ENCODE results near the gene GJD4. TPM values are rescaled to one million over a fixed set of nuclear protein-coding genes. Genes with fewer than 3 reads are reported as not detected.

GJD4 gene
- total and polyA plus RNA-seq, 4 donors: not detected

DNA sequence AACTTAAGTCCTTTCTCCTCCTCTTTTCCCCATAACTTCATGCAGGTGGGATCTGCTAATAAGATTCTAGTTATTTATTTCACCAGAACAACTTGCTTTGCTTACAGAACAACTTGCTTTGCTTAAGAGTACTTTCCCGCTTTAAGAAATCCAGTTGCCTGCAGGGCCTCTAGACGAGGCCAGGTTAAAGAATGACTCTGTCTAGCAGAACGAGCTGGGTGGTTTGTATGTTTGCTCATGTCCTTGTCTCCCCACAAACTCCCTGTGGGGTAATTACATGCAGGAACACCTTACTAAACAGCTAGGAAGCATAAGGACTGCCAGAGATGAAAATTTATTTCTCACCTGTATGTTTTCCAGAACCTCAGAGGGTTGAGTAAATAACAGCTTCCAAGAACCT lies 45.8 kb downstream of the GJD4 start:
- Histone ChIP-seq H3K9ac (ENCODE audit: low read depth in 1 of 2, low read length in 2 of 2) (no peak overlapping the region), H3K27me3 (ENCODE audit: control insufficient read depth in 4 of 4, insufficient read depth in 4 of 4, low read length in 3 of 4) (no peaks in the 10 kb centered on the region), H3K9me3 (ENCODE audit: control insufficient read depth in 4 of 4, low read length in 3 of 4) (no peaks in the 10 kb centered on the region), H3K36me3 (ENCODE audit: control insufficient read depth in 4 of 4, insufficient read depth in 3 of 4, low read depth in 1 of 4, low read length in 3 of 4) (no peaks in the 10 kb centered on the region), H3K27ac (ENCODE audit: low read depth in 1 of 2, low read length in 2 of 2) (no peak overlapping the region), H3K4me1 (ENCODE audit: control insufficient read depth in 4 of 4, insufficient read depth in 4 of 4, low read length in 3 of 4) (no peaks in the 10 kb centered on the region), H3K4me3 (ENCODE audit: low read depth in 1 of 3, low read length in 3 of 3) (no peak overlapping the region)
- TF ChIP-seq SP1 (IDR thresholded peaks at IDR 0.05) (no peak), RXRA (IDR thresholded peaks at IDR 0.05) (no peak), HNF4A (conservative IDR thresholded peaks at IDR 0.05) (no peak), REST (IDR thresholded peaks at IDR 0.05) (no peak), GABPA (IDR thresholded peaks at IDR 0.05 in 1 of 2, conservative IDR thresholded peaks at IDR 0.05 in 1 of 2) (no peak), RAD21 (IDR thresholded peaks at IDR 0.05) (no peak), FOXA2 (IDR thresholded peaks at IDR 0.05) (no peak)
- TF ChIP-seq, protein P1, sequence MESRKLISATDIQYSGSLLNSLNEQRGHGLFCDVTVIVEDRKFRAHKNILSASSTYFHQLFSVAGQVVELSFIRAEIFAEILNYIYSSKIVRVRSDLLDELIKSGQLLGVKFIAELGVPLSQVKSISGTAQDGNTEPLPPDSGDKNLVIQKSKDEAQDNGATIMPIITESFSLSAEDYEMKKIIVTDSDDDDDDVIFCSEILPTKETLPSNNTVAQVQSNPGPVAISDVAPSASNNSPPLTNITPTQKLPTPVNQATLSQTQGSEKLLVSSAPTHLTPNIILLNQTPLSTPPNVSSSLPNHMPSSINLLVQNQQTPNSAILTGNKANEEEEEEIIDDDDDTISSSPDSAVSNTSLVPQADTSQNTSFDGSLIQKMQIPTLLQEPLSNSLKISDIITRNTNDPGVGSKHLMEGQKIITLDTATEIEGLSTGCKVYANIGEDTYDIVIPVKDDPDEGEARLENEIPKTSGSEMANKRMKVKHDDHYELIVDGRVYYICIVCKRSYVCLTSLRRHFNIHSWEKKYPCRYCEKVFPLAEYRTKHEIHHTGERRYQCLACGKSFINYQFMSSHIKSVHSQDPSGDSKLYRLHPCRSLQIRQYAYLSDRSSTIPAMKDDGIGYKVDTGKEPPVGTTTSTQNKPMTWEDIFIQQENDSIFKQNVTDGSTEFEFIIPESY (IDR thresholded peaks at IDR 0.05): no peak
- no peak for DNase-seq (ENCODE audit: low spot score)
- whole genome bisulfite sequencing: 75% methylated on average over 3 of the region's 3 CpGs

- H3K9me3 ChIP-seq (ENCODE audit: control insufficient read depth in 4 of 4, low read length in 3 of 4): no peaks in the 10 kb centered on the region
- H3K27ac ChIP-seq (ENCODE audit: low read depth in 1 of 2, low read length in 2 of 2): no peak overlapping the region
- no peaks in the 10 kb centered on the region for H3K4me1 ChIP-seq (ENCODE audit: control insufficient read depth in 4 of 4, insufficient read depth in 4 of 4, low read length in 3 of 4)
- TF ChIP-seq CTCF (IDR thresholded peaks at IDR 0.05; ENCODE audit: low read depth, low read length, missing input control) (no peak), HNF4A (conservative IDR thresholded peaks at IDR 0.05) (no peak), FOXA2 (IDR thresholded peaks at IDR 0.05) (no peak), GABPA (IDR thresholded peaks at IDR 0.05 in 1 of 2, conservative IDR thresholded peaks at IDR 0.05 in 1 of 2) (no peak), FOXA1 (IDR thresholded peaks at IDR 0.05) (no peak), EGR1 (IDR thresholded peaks at IDR 0.05; ENCODE audit: low read depth in 2 of 2) (no peak), RAD21 (IDR thresholded peaks at IDR 0.05) (no peak), JUND (IDR thresholded peaks at IDR 0.05) (no peak), TAF1 (conservative IDR thresholded peaks at IDR 0.05) (no peak), SP1 (IDR thresholded peaks at IDR 0.05) (no peak), HNF4G (IDR thresholded peaks at IDR 0.05) (no peak), YY1 (IDR thresholded peaks at IDR 0.05) (no peak), NR2F2 (IDR thresholded peaks at IDR 0.05) (no peak), RXRA (IDR thresholded peaks at IDR 0.05) (no peak)
- TF ChIP-seq, protein P1 (IDR thresholded peaks at IDR 0.05): no peak
- TF ChIP-seq, protein P2, sequence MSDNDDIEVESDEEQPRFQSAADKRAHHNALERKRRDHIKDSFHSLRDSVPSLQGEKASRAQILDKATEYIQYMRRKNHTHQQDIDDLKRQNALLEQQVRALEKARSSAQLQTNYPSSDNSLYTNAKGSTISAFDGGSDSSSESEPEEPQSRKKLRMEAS (IDR thresholded peaks at IDR 0.05): no peak
- H3K9ac ChIP-seq (ENCODE audit: low read depth in 1 of 2, low read length in 2 of 2): no peak overlapping the region
- no peaks in the 10 kb centered on the region for H3K36me3 ChIP-seq (ENCODE audit: control insufficient read depth in 4 of 4, insufficient read depth in 3 of 4, low read depth in 1 of 4, low read length in 3 of 4)
- H3K4me3 ChIP-seq (ENCODE audit: low read depth in 1 of 3, low read length in 3 of 3): no peak overlapping the region
- H3K27me3 ChIP-seq (ENCODE audit: control insufficient read depth in 4 of 4, insufficient read depth in 4 of 4, low read length in 3 of 4): no peaks in the 10 kb centered on the region
- no peak for DNase-seq (ENCODE audit: low spot score)
- 83% methylated on average over 2 of the region's 2 CpGs for WGBS
These were observed 47.7 kb downstream of the GJD4 start for GRCh38 chr10:35652824-35653223.
